ENCODE data around the gene FRMD1. TPM values are rescaled to one million over a fixed set of nuclear protein-coding genes. Genes with fewer than 3 reads are reported as not detected.

Gene FRMD1
- total RNA-seq, 1 experiment from 2014 or later = not detected

GRCh38 chr6:168046696-168047095, 32.3 kb downstream of the FRMD1 start:
- H3K4me1 ChIP-seq (replicated peaks) = no peaks in the 10 kb centered on the region
- no peaks in the 10 kb centered on the region for H3K36me3 ChIP-seq
- no peak overlapping the region for H3K4me3 ChIP-seq
- DNase-seq (ENCODE audit: low read depth in 1 of 2, low spot score in 2 of 2) = no peak
- H3K9me3 ChIP-seq (replicated peaks) = no peaks in the 10 kb centered on the region
- H3K27me3 ChIP-seq (replicated peaks) = no peaks in the 10 kb centered on the region
- no peak overlapping the region for H3K27ac ChIP-seq

GRCh38 chr6:168045706-168046620, 33.0 kb downstream of the FRMD1 start:
- no peak for DNase-seq (ENCODE audit: low read depth in 1 of 2, low spot score in 2 of 2)
- Histone ChIP-seq H3K4me3 (no peak overlapping the region), H3K27me3 (replicated peaks) (no peaks in the 10 kb centered on the region), H3K27ac (no peak overlapping the region), H3K4me1 (replicated peaks) (no peaks in the 10 kb centered on the region), H3K36me3 (no peaks in the 10 kb centered on the region), H3K9me3 (replicated peaks) (no peaks in the 10 kb centered on the region)

GRCh38 chr6:168045141-168045691, 33.8 kb downstream of the FRMD1 start:
- DNase-seq (ENCODE audit: low read depth in 1 of 2, low spot score in 2 of 2) = no peak
- Histone ChIP-seq H3K27ac (no peak overlapping the region), H3K27me3 (replicated peaks) (no peaks in the 10 kb centered on the region), H3K36me3 (no peaks in the 10 kb centered on the region), H3K4me1 (replicated peaks) (no peaks in the 10 kb centered on the region), H3K4me3 (no peak overlapping the region), H3K9me3 (replicated peaks) (no peaks in the 10 kb centered on the region)

GRCh38 chr6:168044521-168045130, 34.4 kb downstream of the FRMD1 start:
- H3K27ac ChIP-seq = no peak overlapping the region
- no peak for DNase-seq (ENCODE audit: low read depth in 1 of 2, low spot score in 2 of 2)
- no peak overlapping the region for H3K4me3 ChIP-seq
- no peaks in the 10 kb centered on the region for H3K36me3 ChIP-seq
- H3K27me3 ChIP-seq (replicated peaks) = no peaks in the 10 kb centered on the region
- no peaks in the 10 kb centered on the region for H3K9me3 ChIP-seq (replicated peaks)
- no peaks in the 10 kb centered on the region for H3K4me1 ChIP-seq (replicated peaks)

- H3K36me3 ChIP-seq = no peaks in the 10 kb centered on the region
- no peak overlapping the region for H3K4me3 ChIP-seq
- H3K9me3 ChIP-seq (replicated peaks) = no peaks in the 10 kb centered on the region
- H3K4me1 ChIP-seq (replicated peaks) = no peaks in the 10 kb centered on the region
- DNase-seq (ENCODE audit: low read depth in 1 of 2, low spot score in 2 of 2) = no peak
- no peaks in the 10 kb centered on the region for H3K27me3 ChIP-seq (replicated peaks)
- H3K27ac ChIP-seq = no peak overlapping the region
Measured at GRCh38 chr6:168043848-168044415, 35.1 kb downstream of the FRMD1 start.

- no peaks in the 10 kb centered on the region for H3K9me3 ChIP-seq (replicated peaks)
- H3K4me1 ChIP-seq (replicated peaks) = no peaks in the 10 kb centered on the region
- H3K27me3 ChIP-seq (replicated peaks) = no peaks in the 10 kb centered on the region
- H3K4me3 ChIP-seq = no peak overlapping the region
- DNase-seq (ENCODE audit: low read depth in 1 of 2, low spot score in 2 of 2) = no peak
- H3K36me3 ChIP-seq = no peaks in the 10 kb centered on the region
- no peak overlapping the region for H3K27ac ChIP-seq
Measured at GRCh38 chr6:168043193-168043847, 35.7 kb downstream of the FRMD1 start.

- H3K9me3 ChIP-seq (replicated peaks) = no peaks in the 10 kb centered on the region
- no peak for DNase-seq (ENCODE audit: low read depth in 1 of 2, low spot score in 2 of 2)
- no peak overlapping the region for H3K27ac ChIP-seq
Measured at GRCh38 chr6:168042426-168043192, 36.4 kb downstream of the FRMD1 start.

GRCh38 chr6:168041928-168042327, 37.1 kb downstream of the FRMD1 start:
- no peak overlapping the region for H3K4me3 ChIP-seq
- DNase-seq (ENCODE audit: low read depth in 1 of 2, low spot score in 2 of 2) = no peak

More at GRCh38 chr6:168042426-168043192, 36.4 kb downstream of the FRMD1 start:
- H3K4me3 ChIP-seq = no peak overlapping the region
- no peaks in the 10 kb centered on the region for H3K36me3 ChIP-seq
- H3K27me3 ChIP-seq (replicated peaks) = no peaks in the 10 kb centered on the region
- H3K4me1 ChIP-seq (replicated peaks) = no peaks in the 10 kb centered on the region

GRCh38 chr6:168040856-168041496, 38.0 kb downstream of the FRMD1 start:
- no peak overlapping the region for H3K27ac ChIP-seq
- H3K36me3 ChIP-seq = no peaks in the 10 kb centered on the region
- no peaks in the 10 kb centered on the region for H3K27me3 ChIP-seq (replicated peaks)
- no peaks in the 10 kb centered on the region for H3K9me3 ChIP-seq (replicated peaks)
- DNase-seq (ENCODE audit: low read depth in 1 of 2, low spot score in 2 of 2) = no peak
- H3K4me3 ChIP-seq = no peak overlapping the region
- H3K4me1 ChIP-seq (replicated peaks) = peaks cover 8% of the 10 kb centered on the region

More at GRCh38 chr6:168041928-168042327, 37.1 kb downstream of the FRMD1 start:
- no peaks in the 10 kb centered on the region for H3K36me3 ChIP-seq
- H3K27me3 ChIP-seq (replicated peaks) = no peaks in the 10 kb centered on the region
- H3K4me1 ChIP-seq (replicated peaks) = no peaks in the 10 kb centered on the region; the same call in 1 of the 2 replicates
- H3K9me3 ChIP-seq (replicated peaks) = no peaks in the 10 kb centered on the region
- no peak overlapping the region for H3K27ac ChIP-seq

GRCh38 chr6:168039849-168040248, 39.2 kb downstream of the FRMD1 start:
- Histone ChIP-seq H3K4me1 (replicated peaks) (peaks cover 17% of the 10 kb centered on the region), H3K27me3 (replicated peaks) (no peaks in the 10 kb centered on the region), H3K27ac (no peak overlapping the region), H3K9me3 (replicated peaks) (0 out of 2 replicates have a peak, but pooled peaks cover 4% of the 10 kb centered on the region), H3K4me3 (no peak overlapping the region), H3K36me3 (no peaks in the 10 kb centered on the region)
- no peak for DNase-seq (ENCODE audit: low read depth in 1 of 2, low spot score in 2 of 2)

GRCh38 chr6:168039301-168039700, 39.7 kb downstream of the FRMD1 start:
- Histone ChIP-seq H3K9me3 (replicated peaks) (0 out of 2 replicates have a peak, but pooled peaks cover 4% of the 10 kb centered on the region), H3K36me3 (no peaks in the 10 kb centered on the region), H3K27ac (no peak overlapping the region), H3K4me1 (replicated peaks) (peaks cover 19% of the 10 kb centered on the region), H3K4me3 (no peak overlapping the region), H3K27me3 (replicated peaks) (no peaks in the 10 kb centered on the region)
- DNase-seq (ENCODE audit: low read depth in 1 of 2, low spot score in 2 of 2) = no peak

- peaks cover 19% of the 10 kb centered on the region for H3K4me1 ChIP-seq (replicated peaks)
- no peaks in the 10 kb centered on the region for H3K27me3 ChIP-seq (replicated peaks)
- DNase-seq (ENCODE audit: low read depth in 1 of 2, low spot score in 2 of 2) = no peak
- H3K36me3 ChIP-seq = no peaks in the 10 kb centered on the region
- no peak overlapping the region for H3K4me3 ChIP-seq
- no peak overlapping the region for H3K27ac ChIP-seq
- H3K9me3 ChIP-seq (replicated peaks) = 0 out of 2 replicates have a peak, but pooled peaks cover 4% of the 10 kb centered on the region
Measured at GRCh38 chr6:168038576-168039140, 40.4 kb downstream of the FRMD1 start.
